Caco-2 (cell line): ENCODE measurements around the gene SYT9. TPM values are rescaled to one million over a fixed set of nuclear protein-coding genes. Genes with fewer than 3 reads are reported as not detected.
"Not testable (repeated sequence)": the region's sequence is repeated elsewhere in the genome, so short reads cannot be mapped to it uniquely, and the experiment has no call there.

Experiments used
- BruUV-seq: library from RNA; stranded (reverse); fragments of 400-500 nt; replicated peaks from 2 replicates; lab custom pipeline; 2021; lab: Mats Ljungman, UMichigan
- CTCF ChIA-PET: fragments of 300-600 bp; sonication (Branson Sonifier 250); formaldehyde crosslinking; loops from one replicate; lab custom pipeline; 2022; ENCODE audit warnings: antibody characterized with exemption; lab: Charles Lee
- POLR2A ChIA-PET: fragments of 300-600 bp; sonication (Branson Sonifier 250); formaldehyde crosslinking; loops from one replicate; lab custom pipeline; 2022; ENCODE audit warnings: antibody characterized with exemption; lab: Charles Lee
- DNase-seq, 2 experiments: peaks; one replicate each; pipeline versions ENCODE4 v3.0.0 to v3.0.0-alpha.2; 2020 to 2022
- H3K27me3 ChIP-seq: replicated peaks from 2 replicates; pipeline ENCODE4 v1.6.0; 2011; ENCODE audit warnings: low read length; ENCODE audit not compliant: control insufficient read depth, insufficient read depth
- H3K36me3 ChIP-seq: 2 replicates; pipeline ENCODE4 v1.5.1; 2011; ENCODE audit warnings: low read length; ENCODE audit not compliant: control insufficient read depth, insufficient read depth
- H3K4me1 ChIP-seq: fragments of 250-450 bp; sonication (Bioruptor Pico); 2 replicates; pipeline ENCODE4 v1.5.1; 2020; ENCODE audit warnings: mild to moderate bottlenecking
- H3K4me3 ChIP-seq: 2 replicates; pipeline ENCODE4 v1.5.1; 2011; ENCODE audit warnings: low read depth, mild to moderate bottlenecking, control low read depth, low read length
- H3K9me3 ChIP-seq: fragments of 250-450 bp; sonication (Bioruptor Pico); 2 replicates; pipeline ENCODE4 v1.5.1; 2020; ENCODE audit warnings: mild to moderate bottlenecking, moderate library complexity
- H3K27ac Mint-ChIP-seq: one replicate; pipeline ENCODE4 v1.8.0; 2022; ENCODE audit warnings: mixed read lengths; ENCODE audit not compliant: unreplicated experiment
- H3K27me3 Mint-ChIP-seq: one replicate; pipeline ENCODE4 v1.8.0; 2022; ENCODE audit warnings: mixed read lengths; ENCODE audit not compliant: insufficient read depth, unreplicated experiment
- H3K36me3 Mint-ChIP-seq: one replicate; pipeline ENCODE4 v1.8.0; 2022; ENCODE audit warnings: mild to moderate bottlenecking, mixed read lengths; ENCODE audit not compliant: insufficient read depth, unreplicated experiment
- H3K4me1 Mint-ChIP-seq: one replicate; pipeline ENCODE4 v1.8.0; 2022; ENCODE audit warnings: low read depth, mixed read lengths; ENCODE audit not compliant: unreplicated experiment
- H3K4me3 Mint-ChIP-seq: one replicate; pipeline ENCODE4 v1.8.0; 2022; ENCODE audit warnings: mild to moderate bottlenecking, moderate library complexity, mixed read lengths; ENCODE audit not compliant: unreplicated experiment
- H3K9me3 Mint-ChIP-seq: one replicate; pipeline ENCODE4 v1.8.0; 2022; ENCODE audit warnings: mixed read lengths; ENCODE audit not compliant: unreplicated experiment
- intact Hi-C: fragments of 100-400 bp; cut with micrococcal nuclease; formaldehyde crosslinking; loops from one replicate; pipeline ENCODE4 v1.10.0; 2022; ENCODE audit not compliant: unreplicated experiment
- microRNA-seq: library from miRNA; unstranded; fragments of <30 nt; microRNA quantifications from one replicate; pipeline ENCODE4 v1.2.0, GENCODE V29; 2022
- total RNA-seq: library from RNA; stranded (reverse); gene quantifications from 2 replicates; pipeline ENCODE4 v1.2.3, GENCODE V29; 2022
- TF ChIP-seq, protein P1 (sequence below), 2 experiments: fragments of 200-600 bp in 1 of 2; IDR thresholded peaks; 1 replicate in 1 of 2; 2 replicates in 1 of 2; pipeline versions ENCODE4 v1.5.1 to v1.8.0; 2011 to 2022; ENCODE audit warnings: antibody characterized with exemption in 1 of 2, control low read depth in 1 of 2, inconsistent platforms in 1 of 2, low read depth in 1 of 2, low read length in 1 of 2, mild to moderate bottlenecking in 1 of 2, moderate library complexity in 1 of 2; ENCODE audit not compliant: insufficient read depth in 1 of 2, severe bottlenecking in 1 of 2, unreplicated experiment in 1 of 2

SYT9 gene
- total RNA-seq, 1 experiment from 2014 or later = not detected

DNA sequence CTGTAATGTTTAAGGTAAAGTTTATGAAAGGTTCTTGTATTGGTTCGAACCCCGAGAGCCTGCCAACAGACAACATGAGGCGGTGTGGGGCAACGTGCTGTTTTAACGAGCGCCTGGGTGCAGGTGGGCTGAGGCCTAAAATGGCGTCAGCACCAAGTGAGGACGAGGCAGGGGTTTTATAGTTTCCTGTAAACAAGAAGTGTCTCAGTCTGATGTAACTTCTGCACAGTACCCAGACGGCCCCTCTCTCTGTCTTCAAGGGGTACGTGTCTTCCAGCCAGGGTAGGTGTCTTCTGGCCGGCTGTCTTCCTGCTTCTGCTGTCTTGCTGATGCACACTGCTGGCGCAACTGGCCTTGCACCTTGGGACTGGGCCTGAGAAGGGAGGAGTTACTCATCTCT lies 264.8 kb downstream of the SYT9 start:
- no peaks in the 10 kb centered on the region for H3K36me3 Mint-ChIP-seq

DNA sequence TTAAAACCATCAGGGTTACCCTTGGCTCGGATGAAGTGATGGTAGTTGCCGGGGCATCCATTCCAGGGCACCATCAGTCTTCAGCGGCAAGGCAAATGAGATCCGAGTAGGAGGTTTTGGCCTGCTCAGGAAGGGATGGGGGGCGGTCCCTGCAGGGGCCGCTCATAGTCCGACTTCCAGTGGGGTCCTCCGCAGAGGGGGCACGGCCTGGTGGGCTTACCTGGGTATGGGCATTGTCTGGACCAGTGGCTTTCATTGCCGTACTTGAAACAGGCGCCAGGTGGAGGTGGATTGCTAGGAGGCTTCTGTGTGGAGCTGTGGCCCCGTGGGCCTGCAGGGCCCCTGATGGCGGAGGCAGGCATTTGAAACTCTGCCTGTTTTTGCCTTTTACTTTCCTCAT lies 266.0 kb downstream of the SYT9 start:
- H3K36me3 Mint-ChIP-seq, H3K27ac Mint-ChIP-seq, CTCF ChIA-PET, DNase-seq, H3K4me1 ChIP-seq, intact Hi-C loops, H3K27me3 Mint-ChIP-seq, POLR2A ChIA-PET, H3K9me3 Mint-ChIP-seq, H3K9me3 ChIP-seq, H3K4me3 ChIP-seq, H3K27me3 ChIP-seq, H3K36me3 ChIP-seq, H3K4me3 Mint-ChIP-seq, BruUV-seq: not testable (repeated sequence)
- H3K4me1 Mint-ChIP-seq = peaks cover 10% of the 10 kb centered on the region

More for the DNA sequence above, 264.8 kb downstream of the SYT9 start:
- intact Hi-C loops = no loop called here
- H3K4me3 ChIP-seq = no peak overlapping the region
- H3K4me1 ChIP-seq = 0 out of 2 replicates have a peak, but pooled peaks cover 5% of the 10 kb centered on the region
- no peak overlapping the region for H3K27ac Mint-ChIP-seq
- peaks cover 10% of the 10 kb centered on the region for H3K4me1 Mint-ChIP-seq
- no peak overlapping the region for H3K4me3 Mint-ChIP-seq
- TF ChIP-seq, protein P1, sequence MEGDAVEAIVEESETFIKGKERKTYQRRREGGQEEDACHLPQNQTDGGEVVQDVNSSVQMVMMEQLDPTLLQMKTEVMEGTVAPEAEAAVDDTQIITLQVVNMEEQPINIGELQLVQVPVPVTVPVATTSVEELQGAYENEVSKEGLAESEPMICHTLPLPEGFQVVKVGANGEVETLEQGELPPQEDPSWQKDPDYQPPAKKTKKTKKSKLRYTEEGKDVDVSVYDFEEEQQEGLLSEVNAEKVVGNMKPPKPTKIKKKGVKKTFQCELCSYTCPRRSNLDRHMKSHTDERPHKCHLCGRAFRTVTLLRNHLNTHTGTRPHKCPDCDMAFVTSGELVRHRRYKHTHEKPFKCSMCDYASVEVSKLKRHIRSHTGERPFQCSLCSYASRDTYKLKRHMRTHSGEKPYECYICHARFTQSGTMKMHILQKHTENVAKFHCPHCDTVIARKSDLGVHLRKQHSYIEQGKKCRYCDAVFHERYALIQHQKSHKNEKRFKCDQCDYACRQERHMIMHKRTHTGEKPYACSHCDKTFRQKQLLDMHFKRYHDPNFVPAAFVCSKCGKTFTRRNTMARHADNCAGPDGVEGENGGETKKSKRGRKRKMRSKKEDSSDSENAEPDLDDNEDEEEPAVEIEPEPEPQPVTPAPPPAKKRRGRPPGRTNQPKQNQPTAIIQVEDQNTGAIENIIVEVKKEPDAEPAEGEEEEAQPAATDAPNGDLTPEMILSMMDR (IDR thresholded peaks at IDR 0.05; ENCODE audit: insufficient read depth in 1 of 2, low read depth in 1 of 2, low read length in 1 of 2, severe bottlenecking in 1 of 2, unreplicated experiment in 1 of 2) = no peak
- H3K9me3 ChIP-seq = no peaks in the 10 kb centered on the region
- DNase-seq = no peak
- no peaks in the 10 kb centered on the region for H3K27me3 Mint-ChIP-seq
- no TSS peak for BruUV-seq
- CTCF ChIA-PET = no interaction called here
- no peaks in the 10 kb centered on the region for H3K9me3 Mint-ChIP-seq
- POLR2A ChIA-PET = no interaction called here
- H3K36me3 ChIP-seq = no peaks in the 10 kb centered on the region; the same call in 1 of the 2 replicates
- H3K27me3 ChIP-seq = no peaks in the 10 kb centered on the region

Small RNA genes within 50 kb of the gene (microRNA-seq; reads per million reads assigned to microRNA genes)
- not detected for gene MIR302E

Other genes with a start within 250 kb of the SYT9 start
- 0.16 and 0.70 TPM in 2 replicates for gene ZNF214, start 231.6 kb upstream of the SYT9 start, total RNA-seq
- gene NLRP14, start 231.4 kb upstream of the SYT9 start, total RNA-seq = not detected in 2 replicates
- gene RBMXL2, start 162.9 kb upstream of the SYT9 start, total RNA-seq = not detected in 2 replicates
- gene OLFML1, start 233.6 kb downstream of the SYT9 start, total RNA-seq = 1.8 and 3.9 TPM in 2 replicates